NCI-H748 (cell line): ENCODE measurements around the gene ACAP3.

Source experiments
- DNase-seq: peaks from one replicate; lab custom pipeline; 2025; ENCODE audit not compliant: unreplicated experiment; lab: John Stamatoyannopoulos, UW

ACAP3 gene

GRCh38 chr1:1246577-1247340, 61.0 kb downstream of the ACAP3 start, which contains the start of gene C1QTNF12:
Gene C1QTNF12, minus strand, starts transcription at chr1:1246722. Its CDS starts 32 bp downstream, at chr1:1246690.
- no peak for DNase-seq

DNA sequence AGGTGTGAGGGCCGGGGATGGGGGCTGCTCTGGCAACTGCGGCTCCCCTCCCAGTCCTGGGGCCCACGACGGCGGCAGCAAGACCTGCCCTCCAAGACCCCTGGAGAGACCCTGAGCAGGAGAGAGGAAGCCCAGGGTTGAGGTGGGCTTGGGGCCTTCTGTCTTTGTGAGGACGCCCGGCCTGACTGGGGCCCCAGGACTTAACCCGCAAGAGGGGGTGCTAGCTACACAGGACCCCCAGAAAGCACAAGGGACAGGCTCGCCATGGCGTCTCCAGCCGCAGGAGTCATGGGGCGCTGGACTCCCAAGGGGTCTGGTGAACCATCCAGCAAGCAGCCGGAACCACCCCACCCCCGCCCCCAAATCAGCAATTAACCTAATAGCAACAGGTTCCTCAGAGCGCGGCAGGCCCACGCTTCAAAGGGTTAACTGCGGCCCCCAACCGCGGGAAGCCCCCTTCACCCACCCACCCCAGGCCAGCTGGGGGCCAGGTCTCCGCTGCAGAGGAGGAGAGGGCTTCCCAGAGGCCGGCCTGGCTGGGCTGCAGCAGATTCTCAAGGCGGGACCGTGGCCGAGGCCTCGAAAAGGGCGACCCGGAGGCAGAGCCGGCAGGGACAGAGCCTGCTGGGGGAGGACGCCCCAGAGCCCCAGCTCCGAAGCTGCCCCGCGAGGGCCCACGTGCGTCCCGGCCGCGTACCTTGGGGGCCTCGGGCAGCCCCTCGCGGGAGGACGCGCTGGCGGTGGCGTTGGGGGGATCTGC, 61.7 kb downstream of the ACAP3 start:
- no peak for DNase-seq

GRCh38 chr1:1245178-1245816, 62.4 kb downstream of the ACAP3 start:
- no peak for DNase-seq

- DNase-seq: no peak
Measured at GRCh38 chr1:1244192-1244811, 63.4 kb downstream of the ACAP3 start.

DNA sequence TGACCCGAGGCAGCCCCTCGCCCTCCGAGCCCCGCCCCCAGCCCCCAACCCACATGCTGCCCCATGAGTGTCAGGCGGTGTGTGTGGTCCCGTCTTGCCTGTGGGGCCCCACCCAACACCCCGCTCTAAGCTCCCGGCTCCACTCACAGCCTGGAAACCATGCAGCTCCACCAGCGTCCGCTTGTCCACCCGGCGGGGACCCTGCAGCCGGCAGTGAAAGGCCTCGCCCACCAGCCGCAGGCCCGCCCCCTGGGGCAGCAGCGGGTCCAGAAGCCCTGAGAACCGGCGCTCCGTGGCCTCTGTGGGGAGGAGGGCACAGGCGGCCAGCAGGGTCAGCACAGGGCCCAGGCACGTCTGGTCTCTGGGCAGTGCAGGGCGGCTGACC, 63.9 kb downstream of the ACAP3 start:
- no peak for DNase-seq

DNA sequence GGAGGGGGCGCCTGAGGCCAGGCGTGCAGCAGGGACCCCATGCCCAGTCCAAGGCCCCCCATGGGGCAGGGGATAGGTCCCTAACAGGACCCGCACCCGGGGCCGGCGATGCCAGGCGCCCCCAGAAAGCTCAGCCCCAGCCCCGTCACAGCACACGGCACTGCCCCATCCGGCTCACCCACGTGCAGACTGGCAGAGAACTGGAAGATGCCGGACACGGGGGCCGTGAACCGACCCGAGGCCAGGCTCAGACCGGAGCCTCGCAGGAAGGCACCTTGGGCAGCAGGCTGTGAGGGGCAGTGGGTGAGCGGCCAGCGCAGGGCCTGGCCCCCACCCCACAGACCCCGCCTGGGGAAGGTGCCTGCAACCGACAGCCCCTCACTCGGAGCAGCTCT, 64.5 kb downstream of the ACAP3 start:
- no peak for DNase-seq

DNA sequence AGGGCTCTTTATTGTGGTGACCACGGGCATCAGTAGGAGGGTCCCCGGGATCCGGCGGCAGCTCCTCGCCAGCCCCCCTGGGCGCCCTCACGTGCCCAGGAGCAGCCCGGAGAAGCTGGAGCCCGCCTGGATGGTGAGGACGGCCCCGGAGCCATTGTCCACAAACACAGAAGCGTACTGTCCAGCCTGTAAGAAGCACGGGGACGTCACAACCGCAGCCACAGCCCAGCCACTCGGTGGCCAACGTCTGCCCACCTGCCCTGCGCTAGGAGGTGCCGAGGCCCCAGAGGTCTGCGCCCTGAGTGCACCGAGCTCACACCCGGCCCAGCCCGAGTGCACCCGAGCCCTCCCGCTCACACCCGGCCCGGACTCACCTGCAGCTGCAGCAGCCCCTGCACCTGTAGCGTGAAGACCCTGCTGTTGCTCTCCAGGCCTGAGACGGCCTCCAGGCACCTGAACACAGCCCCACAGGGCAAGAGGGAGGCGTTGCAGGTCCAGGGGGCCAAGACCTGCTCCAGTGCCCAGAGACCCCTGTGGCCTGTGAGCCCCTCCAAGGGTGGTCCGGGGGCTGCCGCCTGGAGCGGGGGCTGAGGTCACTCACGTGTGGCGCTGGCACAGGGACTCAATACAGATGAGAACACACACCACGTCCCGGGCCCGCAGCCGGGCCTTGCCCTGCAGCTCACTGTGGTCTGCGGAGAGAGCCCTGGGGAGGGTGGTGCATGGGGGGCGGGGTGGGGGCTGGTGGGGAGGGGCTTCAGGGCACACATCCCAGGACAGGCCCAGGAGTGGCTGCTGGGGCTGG, 65.1 kb downstream of the ACAP3 start:
- DNase-seq: no peak
